ENCODE measurements around the gene COL13A1.

Gene COL13A1

DNA sequence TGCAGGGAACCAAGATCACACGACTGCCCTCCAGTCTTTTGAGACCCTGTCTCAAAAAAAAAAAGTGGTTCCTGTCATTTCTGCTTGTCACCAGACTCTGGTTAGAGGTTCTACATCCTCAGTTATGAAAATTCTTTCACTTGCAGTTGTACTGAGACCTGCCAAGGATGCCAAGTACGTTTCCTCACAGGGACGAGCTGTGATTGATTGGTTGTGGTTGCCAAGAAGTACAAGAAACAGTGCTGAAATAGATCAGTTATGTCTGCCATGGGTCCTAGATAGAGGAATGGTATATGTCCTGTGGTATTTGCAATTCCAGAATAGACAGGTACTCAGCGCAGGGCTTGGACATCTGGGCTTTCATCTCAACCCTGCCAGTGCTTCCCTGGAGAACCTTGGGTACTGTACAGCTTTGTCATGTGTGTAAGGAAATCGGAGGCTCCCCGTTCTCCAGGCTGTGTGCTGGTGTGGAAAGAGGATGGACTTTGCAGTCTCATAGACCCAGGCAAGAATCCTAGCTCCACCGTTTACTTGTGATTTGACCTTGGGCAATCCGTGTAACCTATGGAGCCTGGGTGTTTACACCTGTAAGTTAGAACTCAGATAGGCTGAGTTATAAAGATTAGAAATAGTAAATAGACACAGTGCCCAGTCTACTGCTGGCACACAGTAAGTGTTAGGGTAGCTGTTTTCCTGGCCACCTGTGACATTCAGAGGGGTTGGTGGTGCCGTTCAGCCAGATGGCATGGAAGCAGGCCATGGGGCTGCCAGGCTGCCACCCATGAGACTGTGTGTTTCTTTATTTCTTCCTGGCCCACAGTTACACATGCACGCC is 53.0 kb downstream of the COL13A1 start:
- Mint-ChIP-seq H3K4me1 (no peaks in the 10 kb centered on the region), H3K4me3 (no peak overlapping the region), H3K36me3 (ENCODE audit: low read depth) (no peaks in the 10 kb centered on the region), H3K27ac (no peak overlapping the region), H3K9me3 (no peaks in the 10 kb centered on the region), H3K27me3 (peaks cover 2% of the 10 kb centered on the region)
- no peak for DNase-seq
- ATAC-seq, result no peak

DNA sequence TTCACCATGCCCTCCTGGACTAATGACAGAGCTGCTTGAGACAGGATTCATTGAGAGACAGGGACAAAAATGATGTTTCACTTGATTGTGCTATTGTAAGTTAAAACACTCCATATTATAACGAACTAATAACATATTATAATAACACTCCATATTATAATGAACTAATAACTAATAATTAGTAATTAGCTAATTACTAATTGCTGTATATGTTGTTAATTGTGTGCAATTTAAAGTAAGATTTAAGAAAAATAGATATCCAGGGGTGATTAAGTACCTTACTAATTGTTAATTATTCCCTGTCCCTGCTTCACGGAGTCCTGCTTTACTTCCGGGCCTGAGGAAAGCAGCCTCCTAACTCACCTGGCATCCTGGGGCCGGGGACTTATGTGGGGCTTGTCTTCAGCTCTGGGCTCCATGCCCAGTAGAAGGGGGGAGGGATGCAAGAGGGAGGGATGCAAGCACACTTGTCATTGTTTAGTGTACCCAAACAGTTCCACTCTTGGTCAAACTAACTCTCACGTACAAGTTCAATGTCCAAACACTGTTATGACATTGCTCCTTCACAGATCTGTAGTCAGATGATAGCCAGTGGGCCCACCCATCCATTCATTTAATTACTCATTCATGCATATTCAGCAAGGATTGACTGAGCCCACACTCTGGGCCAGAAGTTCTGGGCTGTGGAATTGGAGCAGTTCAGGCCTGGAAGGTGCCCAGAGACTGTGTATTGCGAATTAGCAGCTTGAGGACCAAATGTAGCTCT is 53.8 kb downstream of the COL13A1 start:
- ATAC-seq, result no peak
- H3K4me1 Mint-ChIP-seq, result no peaks in the 10 kb centered on the region
- no peak overlapping the region for H3K4me3 Mint-ChIP-seq
- DNase-seq, result no peak
- H3K36me3 Mint-ChIP-seq (ENCODE audit: low read depth), result no peaks in the 10 kb centered on the region
- no peak overlapping the region for H3K27ac Mint-ChIP-seq
- no peaks in the 10 kb centered on the region for H3K9me3 Mint-ChIP-seq
- H3K27me3 Mint-ChIP-seq, result peaks cover 2% of the 10 kb centered on the region

GRCh38 chr10:69856601-69857166 is 55.0 kb downstream of the COL13A1 start:
- Mint-ChIP-seq H3K27me3 (peaks cover 2% of the 10 kb centered on the region), H3K4me1 (peaks cover 6% of the 10 kb centered on the region), H3K27ac (no peak overlapping the region), H3K4me3 (no peak overlapping the region), H3K36me3 (ENCODE audit: low read depth) (no peaks in the 10 kb centered on the region), H3K9me3 (no peaks in the 10 kb centered on the region)
- ATAC-seq (no peak), DNase-seq (no peak)

DNA sequence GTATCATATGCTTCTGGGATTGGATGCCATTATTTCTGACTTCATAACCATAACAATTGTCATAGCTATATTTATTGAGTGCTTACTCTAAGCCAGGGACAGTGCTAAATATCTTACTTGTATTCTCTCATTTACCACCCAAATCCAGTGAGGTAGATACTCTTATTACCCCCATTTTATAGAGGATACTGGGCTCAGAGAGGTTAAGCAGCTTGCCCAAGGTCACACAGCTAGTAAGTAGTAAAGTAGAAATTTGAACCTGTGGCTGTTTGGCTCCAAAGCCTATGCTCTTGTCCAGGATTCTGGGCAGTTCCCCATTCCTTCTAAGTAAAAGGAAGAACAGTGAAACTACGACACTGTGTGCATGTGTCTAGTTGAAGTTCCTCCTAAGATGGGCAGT is 56.5 kb downstream of the COL13A1 start:
- H3K36me3 Mint-ChIP-seq (ENCODE audit: low read depth), result no peaks in the 10 kb centered on the region
- H3K9me3 Mint-ChIP-seq, result no peaks in the 10 kb centered on the region
- H3K27ac Mint-ChIP-seq, result no peak overlapping the region
- no peak for ATAC-seq
- peaks cover 2% of the 10 kb centered on the region for H3K27me3 Mint-ChIP-seq
- peaks cover 6% of the 10 kb centered on the region for H3K4me1 Mint-ChIP-seq
- H3K4me3 Mint-ChIP-seq, result no peak overlapping the region
- no peak for DNase-seq

- H3K27ac Mint-ChIP-seq, result no peak overlapping the region
- H3K9me3 Mint-ChIP-seq, result no peaks in the 10 kb centered on the region
- no peak for DNase-seq
- no peak for ATAC-seq
- H3K36me3 Mint-ChIP-seq (ENCODE audit: low read depth), result no peaks in the 10 kb centered on the region
- no peak overlapping the region for H3K4me3 Mint-ChIP-seq
- H3K27me3 Mint-ChIP-seq, result no peaks in the 10 kb centered on the region
- H3K4me1 Mint-ChIP-seq, result peaks cover 6% of the 10 kb centered on the region
These were observed 58.6 kb downstream of the COL13A1 start for GRCh38 chr10:69860271-69860670.

DNA sequence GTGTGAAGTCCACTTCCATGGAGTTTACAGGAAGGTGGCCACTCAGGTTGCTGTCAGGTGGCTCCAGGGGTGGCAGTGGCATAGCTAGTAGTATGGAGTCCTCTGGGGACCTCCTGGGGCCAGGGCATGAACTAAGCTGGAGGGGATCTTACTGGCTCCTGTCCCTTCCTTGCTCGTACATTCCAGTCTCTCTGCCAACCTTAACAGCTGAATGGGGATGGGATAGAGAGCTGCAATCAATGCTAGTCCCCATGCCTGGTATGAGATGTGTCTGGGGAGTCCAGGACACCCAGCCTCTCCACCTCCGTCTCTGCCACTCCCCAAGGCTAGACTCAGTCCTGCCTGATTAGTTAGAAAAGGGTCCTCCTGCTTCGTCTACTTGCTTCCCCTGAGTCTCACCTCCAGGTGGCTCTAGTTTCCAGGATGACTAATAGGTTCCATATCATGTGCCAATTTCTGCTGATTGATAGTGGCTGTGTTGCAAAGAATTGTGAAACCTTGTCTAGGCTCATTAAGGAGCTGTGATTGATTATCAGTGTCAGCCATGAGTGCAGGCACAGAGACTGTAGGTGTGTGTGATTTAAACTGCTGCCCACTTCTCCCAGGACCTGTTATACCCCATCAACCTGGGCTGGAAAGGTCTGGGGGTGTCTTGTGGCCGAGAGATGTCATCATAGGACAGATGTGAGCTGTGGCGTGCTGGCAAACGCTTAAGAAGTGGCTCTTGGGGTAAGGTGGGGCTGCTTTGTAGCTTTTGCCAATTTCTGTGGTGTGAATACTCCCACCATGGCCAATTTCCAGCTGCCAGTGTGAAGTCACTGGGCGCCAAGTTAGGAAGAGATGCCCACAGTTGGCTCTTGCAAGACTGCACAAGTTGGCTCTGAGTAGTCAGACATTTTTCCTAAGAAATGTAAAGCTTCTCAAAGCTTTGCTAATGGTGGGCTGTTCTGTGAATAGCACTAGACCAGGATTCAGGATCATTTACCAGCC is 59.8 kb downstream of the COL13A1 start:
- H3K27me3 Mint-ChIP-seq, result no peaks in the 10 kb centered on the region
- peak; percentile 43 for ATAC-seq
- no peak for DNase-seq
- H3K27ac Mint-ChIP-seq, result no peak overlapping the region
- H3K9me3 Mint-ChIP-seq, result no peaks in the 10 kb centered on the region
- peaks cover 6% of the 10 kb centered on the region for H3K4me1 Mint-ChIP-seq
- no peaks in the 10 kb centered on the region for H3K36me3 Mint-ChIP-seq (ENCODE audit: low read depth)
- no peak overlapping the region for H3K4me3 Mint-ChIP-seq

- Mint-ChIP-seq H3K27ac (no peak overlapping the region), H3K27me3 (no peaks in the 10 kb centered on the region), H3K9me3 (no peaks in the 10 kb centered on the region), H3K36me3 (ENCODE audit: low read depth) (no peaks in the 10 kb centered on the region), H3K4me1 (peaks cover 6% of the 10 kb centered on the region), H3K4me3 (no peak overlapping the region)
- no peak for ATAC-seq
- no peak for DNase-seq
These were observed 61.3 kb downstream of the COL13A1 start for GRCh38 chr10:69862882-69863530.

DNA sequence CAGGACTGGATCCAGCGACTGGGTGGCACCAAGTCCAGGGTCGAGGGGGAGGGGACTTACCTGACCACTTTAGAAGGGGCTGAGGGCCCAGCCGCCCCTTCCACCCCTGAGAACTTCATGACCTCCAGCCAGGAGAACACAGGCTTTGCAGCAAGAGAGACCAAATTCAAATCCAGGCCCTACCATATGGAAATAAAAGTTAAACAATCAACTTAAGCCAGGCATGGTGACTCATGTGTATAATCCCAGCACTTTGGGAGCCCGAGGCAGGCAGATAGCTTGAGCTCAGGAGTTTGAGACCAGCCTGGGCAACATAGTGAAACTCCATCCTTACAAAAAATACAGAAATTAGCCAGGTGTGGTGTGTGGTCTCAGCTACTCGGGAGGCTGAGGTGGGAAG is 61.9 kb downstream of the COL13A1 start:
- Mint-ChIP-seq H3K4me1 (peaks cover 6% of the 10 kb centered on the region), H3K36me3 (ENCODE audit: low read depth) (no peaks in the 10 kb centered on the region), H3K9me3 (no peaks in the 10 kb centered on the region), H3K27ac (no peak overlapping the region), H3K4me3 (no peak overlapping the region), H3K27me3 (no peaks in the 10 kb centered on the region)
- DNase-seq (no peak), ATAC-seq (no peak)

GRCh38 chr10:69864321-69864720 is 62.6 kb downstream of the COL13A1 start:
- ATAC-seq (no peak), DNase-seq (no peak)

GRCh38 chr10:69865450-69865849 is 63.7 kb downstream of the COL13A1 start:
- Mint-ChIP-seq H3K4me1 (peaks cover 6% of the 10 kb centered on the region), H3K27me3 (no peaks in the 10 kb centered on the region), H3K4me3 (no peak overlapping the region), H3K9me3 (no peaks in the 10 kb centered on the region), H3K36me3 (ENCODE audit: low read depth) (no peaks in the 10 kb centered on the region), H3K27ac (no peak overlapping the region)
- ATAC-seq (no peak), DNase-seq (no peak)

More at GRCh38 chr10:69864321-69864720, 62.6 kb downstream of the COL13A1 start:
- Mint-ChIP-seq H3K4me1 (peaks cover 6% of the 10 kb centered on the region), H3K27me3 (no peaks in the 10 kb centered on the region), H3K27ac (no peak overlapping the region), H3K4me3 (no peak overlapping the region), H3K36me3 (ENCODE audit: low read depth) (no peaks in the 10 kb centered on the region), H3K9me3 (no peaks in the 10 kb centered on the region)

DNA sequence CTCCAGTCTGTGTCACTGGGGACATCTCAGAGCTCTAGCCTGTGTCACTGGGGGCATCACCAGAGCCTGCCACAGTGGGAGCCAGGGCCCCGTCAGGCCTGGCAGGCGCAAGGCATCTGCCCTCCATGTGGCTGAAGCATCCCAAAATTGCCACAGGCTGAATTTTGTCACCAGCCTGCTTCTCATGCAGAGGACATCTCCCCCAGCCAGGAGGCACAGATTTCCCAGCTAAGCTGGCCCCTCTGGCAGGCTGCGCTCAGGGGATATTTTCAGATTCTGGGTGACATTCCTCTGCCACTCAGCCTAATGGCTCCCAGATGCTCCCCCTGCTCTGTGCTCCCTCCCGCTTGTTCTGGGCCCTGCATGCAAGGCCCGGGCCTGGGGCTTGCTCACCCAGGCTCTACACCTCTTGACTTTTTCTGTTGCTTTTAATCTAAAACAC is 64.6 kb downstream of the COL13A1 start:
- H3K27me3 Mint-ChIP-seq, result no peaks in the 10 kb centered on the region
- H3K36me3 Mint-ChIP-seq (ENCODE audit: low read depth), result no peaks in the 10 kb centered on the region
- DNase-seq (no peak), ATAC-seq (no peak)
- H3K4me3 Mint-ChIP-seq, result no peak overlapping the region
- no peak overlapping the region for H3K27ac Mint-ChIP-seq
- peaks cover 5% of the 10 kb centered on the region for H3K4me1 Mint-ChIP-seq
- H3K9me3 Mint-ChIP-seq, result no peaks in the 10 kb centered on the region

DNA sequence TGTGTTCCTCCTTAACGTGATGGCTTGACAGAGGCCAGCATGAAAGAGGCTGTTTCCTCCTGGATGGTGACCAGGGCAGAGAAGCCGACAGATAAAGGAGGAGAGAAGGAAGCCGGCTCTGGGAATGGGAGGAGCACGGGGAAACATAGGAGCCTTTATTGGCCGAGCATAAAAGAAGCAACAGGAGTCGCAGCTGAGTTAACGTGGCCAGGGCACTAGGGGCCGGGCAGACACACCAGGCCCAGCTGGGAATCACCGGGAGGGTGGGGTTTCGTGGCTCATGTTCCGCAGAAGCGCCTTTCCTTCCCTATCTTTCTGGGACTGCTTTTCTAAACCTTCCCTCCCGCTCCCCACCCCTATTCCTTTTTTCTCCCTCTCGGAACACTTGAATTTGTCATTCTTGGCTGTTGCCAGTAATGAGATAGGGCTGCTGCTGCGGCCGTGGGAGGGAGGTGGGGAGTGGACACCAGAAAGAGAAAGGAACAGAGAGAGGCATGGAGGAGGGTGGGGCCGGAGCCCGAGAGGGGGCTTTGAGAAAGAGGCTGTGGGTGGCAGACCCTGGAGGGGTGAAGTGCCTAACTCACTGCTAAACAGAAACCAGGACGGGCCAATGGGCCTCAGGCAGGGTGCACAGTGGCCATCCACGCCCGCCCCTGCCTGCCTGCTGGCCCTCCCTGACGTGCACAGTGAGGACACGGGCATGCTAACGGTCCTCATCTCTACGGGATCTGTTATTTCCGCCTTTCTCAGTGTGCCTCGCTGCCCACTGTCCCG is 65.2 kb downstream of the COL13A1 start:
- ATAC-seq, result no peak
- Mint-ChIP-seq H3K27ac (no peak overlapping the region), H3K4me1 (no peaks in the 10 kb centered on the region), H3K27me3 (no peaks in the 10 kb centered on the region), H3K9me3 (no peaks in the 10 kb centered on the region), H3K36me3 (ENCODE audit: low read depth) (no peaks in the 10 kb centered on the region), H3K4me3 (no peak overlapping the region)
- DNase-seq, result no peak

Measured in activated naive CD8-positive, alpha-beta T cell treated with anti-CD3 and anti-CD28 coated beads, Interleukin-2, amount 50 U/mL, for 24 hours (primary cell).